Neuronal stem cell (in vitro differentiated cells): Measurements from ENCODE around the gene ARID4B.

Source experiments
- DNase-seq: peaks from one replicate; pipeline ENCODE4 v3.0.0-alpha.2; 2013; ENCODE audit warnings: low spot score
- H2AFZ ChIP-seq: one replicate; pipeline ENCODE4 v1.6.1; 2013; ENCODE audit warnings: mild to moderate bottlenecking, low read length, inconsistent platforms
- H2AK5ac ChIP-seq: 2 replicates; pipeline ENCODE4 v1.6.1; 2013; ENCODE audit warnings: low read depth, mild to moderate bottlenecking, inconsistent platforms, low read length, moderate library complexity, mixed read lengths
- H2BK120ac ChIP-seq: 2 replicates; pipeline ENCODE4 v1.6.1; 2013; ENCODE audit warnings: low read depth, mild to moderate bottlenecking, inconsistent platforms, low read length, moderate library complexity, mixed read lengths
- H2BK12ac ChIP-seq: one replicate; pipeline ENCODE4 v1.6.1; 2013; ENCODE audit warnings: low read length, inconsistent platforms
- H2BK15ac ChIP-seq: 2 replicates; pipeline ENCODE4 v1.6.1; 2013; ENCODE audit warnings: mild to moderate bottlenecking, low read length, inconsistent platforms, mixed read lengths
- H2BK5ac ChIP-seq: one replicate; pipeline ENCODE4 v1.6.1; 2013; ENCODE audit warnings: inconsistent platforms, mild to moderate bottlenecking, low read length, moderate library complexity
- H3K14ac ChIP-seq: one replicate; pipeline ENCODE4 v1.6.1; 2013; ENCODE audit warnings: low read length, inconsistent platforms
- H3K18ac ChIP-seq: 2 replicates; pipeline ENCODE4 v1.6.1; 2013; ENCODE audit warnings: low read length, inconsistent platforms
- H3K23ac ChIP-seq: 2 replicates; pipeline ENCODE4 v1.6.1; 2013; ENCODE audit warnings: low read depth, mild to moderate bottlenecking, mixed read lengths, low read length, inconsistent platforms; ENCODE audit not compliant: poor library complexity
- H3K27ac ChIP-seq: replicated peaks from 3 replicates; pipeline ENCODE4 v1.5.1; 2013; ENCODE audit warnings: low read length, inconsistent platforms
- H3K27me3 ChIP-seq, 3 experiments: 2 replicates each; pipeline ENCODE4 v1.6.1; 2013; ENCODE audit warnings: low read length in 3 of 3, mild to moderate bottlenecking in 2 of 3, inconsistent platforms in 1 of 3, low read depth in 1 of 3, mixed read lengths in 1 of 3, moderate library complexity in 1 of 3; ENCODE audit not compliant: control insufficient read depth in 3 of 3, insufficient read depth in 3 of 3
- H3K36me3 ChIP-seq, 2 donors: replicated peaks in 1 of 2; 2 replicates each; pipeline ENCODE4 v1.6.1; 2013; ENCODE audit warnings: low read length in 2 of 2; ENCODE audit not compliant: control insufficient read depth in 2 of 2, insufficient read depth in 2 of 2
- H3K4ac ChIP-seq: 2 replicates; pipeline ENCODE4 v1.6.1; 2013; ENCODE audit warnings: inconsistent platforms, mild to moderate bottlenecking, low read length, moderate library complexity
- H3K4me1 ChIP-seq, 2 donors: 1 replicate in 1 of 2; 2 replicates in 1 of 2; pipeline ENCODE4 v1.6.1; 2013; ENCODE audit warnings: low read length in 2 of 2, low read depth in 1 of 2; ENCODE audit not compliant: control insufficient read depth in 2 of 2, insufficient read depth in 1 of 2
- H3K4me2 ChIP-seq: one replicate; pipeline ENCODE4 v1.6.1; 2013; ENCODE audit warnings: mild to moderate bottlenecking, low read length, inconsistent platforms; ENCODE audit not compliant: insufficient read depth, poor library complexity, severe bottlenecking
- H3K4me3 ChIP-seq, 2 donors: 2 replicates each; pipeline ENCODE4 v1.5.1; 2013; ENCODE audit warnings: low read length in 2 of 2, mild to moderate bottlenecking in 2 of 2, inconsistent platforms in 1 of 2, moderate library complexity in 1 of 2
- H3K79me1 ChIP-seq: one replicate; pipeline ENCODE4 v1.6.1; 2013; ENCODE audit warnings: low read depth, mild to moderate bottlenecking, inconsistent platforms, low read length, moderate library complexity
- H3K9ac ChIP-seq: one replicate; pipeline ENCODE4 v1.6.1; 2013; ENCODE audit warnings: mild to moderate bottlenecking, low read depth, low read length, inconsistent platforms; ENCODE audit not compliant: poor library complexity
- H3K9me3 ChIP-seq, 2 donors: replicated peaks in 1 of 2; 2 replicates each; pipeline versions ENCODE3 to v1.6.1; 2013; ENCODE audit warnings: low read length in 2 of 2, mild to moderate bottlenecking in 2 of 2, inconsistent platforms in 1 of 2, low read depth in 1 of 2, mixed read lengths in 1 of 2, moderate library complexity in 1 of 2; ENCODE audit not compliant: control insufficient read depth in 2 of 2, insufficient read depth in 1 of 2
- H4K8ac ChIP-seq: one replicate; pipeline ENCODE4 v1.6.1; 2013; ENCODE audit warnings: low read depth, mild to moderate bottlenecking, inconsistent platforms, low read length, moderate library complexity
- H4K91ac ChIP-seq: one replicate; pipeline ENCODE4 v1.6.1; 2013; ENCODE audit warnings: low read length, low read depth, mild to moderate bottlenecking, inconsistent platforms; ENCODE audit not compliant: poor library complexity
- WGBS, 2 donors: extraction: QIAGEN DNeasy Blood & Tissue Kit; methylation state at CpG; one replicate each; pipeline ENCODE4 v1.1.7; 2013; ENCODE audit warnings: missing lambda C conversion rate in 2 of 2, mixed read lengths in 1 of 2; ENCODE audit not compliant: insufficient read length in 2 of 2, insufficient replicate concordance in 1 of 2; ENCODE audit errors: extremely low coverage in 2 of 2; 5-methylcytosine and 5-hydroxymethylcytosine counted together

ARID4B gene

DNA sequence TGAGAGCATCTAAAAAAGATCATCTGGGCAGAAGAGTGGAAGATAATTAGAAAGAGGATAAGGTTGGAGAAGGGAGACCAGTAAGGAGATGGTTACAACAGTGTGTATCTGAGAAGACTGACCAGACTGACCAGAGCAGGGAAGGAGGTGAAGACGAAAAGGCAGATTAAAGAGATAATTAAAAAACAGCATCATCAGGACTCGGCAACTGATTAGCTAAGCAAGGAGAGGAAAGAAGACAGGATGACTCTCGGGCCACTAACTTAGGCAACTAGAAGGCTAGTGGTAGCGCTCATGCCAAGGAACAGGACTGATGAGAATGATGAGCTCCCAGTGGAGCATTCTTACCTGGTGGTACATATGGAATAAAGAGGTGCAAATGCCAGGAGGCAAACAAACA, 170.8 kb downstream of the ARID4B start:
- no peak overlapping the region for H2BK15ac ChIP-seq
- H3K18ac ChIP-seq: no peak overlapping the region
- H3K27me3 ChIP-seq: no peaks in the 10 kb centered on the region
- H3K36me3 ChIP-seq: peaks cover 21 to 77% of the 10 kb centered on the region in 2 donors
- WGBS, 2 donors: no CpG with 5 or more reads among the region's 4 CpGs
- DNase-seq: no peak
- H3K14ac ChIP-seq: no peak overlapping the region
- no peak overlapping the region for H2BK120ac ChIP-seq
- no peak overlapping the region for H4K91ac ChIP-seq
- H3K4ac ChIP-seq: no peak overlapping the region
- H3K79me1 ChIP-seq: peaks cover 3% of the 10 kb centered on the region
- H3K9ac ChIP-seq: no peak overlapping the region
- no peak overlapping the region for H3K27ac ChIP-seq
- no peak overlapping the region for H3K4me3 ChIP-seq
- no peak overlapping the region for H2AK5ac ChIP-seq
- no peaks in the 10 kb centered on the region for H3K9me3 ChIP-seq
- peaks cover 3% of the 10 kb centered on the region in 2 donors for H3K4me1 ChIP-seq
- H3K4me2 ChIP-seq: no peak overlapping the region
- no peak overlapping the region for H2BK12ac ChIP-seq
- H2AFZ ChIP-seq: no peak overlapping the region
- H4K8ac ChIP-seq: no peak overlapping the region
- H2BK5ac ChIP-seq: no peak overlapping the region
- H3K23ac ChIP-seq: no peak overlapping the region

DNA sequence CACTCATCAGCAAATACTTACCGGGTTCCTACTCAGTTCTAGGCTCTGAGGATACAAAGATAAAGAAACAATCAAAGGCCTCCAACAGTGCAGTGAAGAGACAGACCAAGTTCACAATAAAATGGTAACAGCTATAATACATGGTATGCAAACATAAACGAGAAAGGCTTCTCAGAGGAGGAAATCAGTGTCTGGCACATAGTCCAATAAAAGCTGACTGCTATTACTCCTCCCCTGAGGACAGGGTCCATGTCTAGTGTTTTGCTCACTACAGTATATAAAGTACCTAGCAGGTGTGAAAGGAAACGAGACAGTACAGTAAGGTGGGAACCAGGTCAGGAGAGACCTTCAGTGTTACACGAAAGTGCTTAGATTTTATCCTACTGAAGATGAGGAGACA, 171.2 kb downstream of the ARID4B start:
- H3K27me3 ChIP-seq: no peaks in the 10 kb centered on the region
- H2BK5ac ChIP-seq: no peak overlapping the region
- no peak overlapping the region for H3K4ac ChIP-seq
- no peak overlapping the region for H3K4me3 ChIP-seq
- WGBS, 2 donors: no CpG with 5 or more reads among the region's 4 CpGs
- no peak overlapping the region for H2BK12ac ChIP-seq
- H3K36me3 ChIP-seq: peaks cover 21 to 81% of the 10 kb centered on the region in 2 donors
- no peak overlapping the region for H3K4me2 ChIP-seq
- H3K27ac ChIP-seq: no peak overlapping the region
- no peak for DNase-seq
- H3K9ac ChIP-seq: no peak overlapping the region
- H3K9me3 ChIP-seq: no peaks in the 10 kb centered on the region
- peaks cover 2% of the 10 kb centered on the region in 2 donors for H3K4me1 ChIP-seq
- no peak overlapping the region for H3K23ac ChIP-seq
- H3K79me1 ChIP-seq: peaks cover 3% of the 10 kb centered on the region
- no peak overlapping the region for H4K8ac ChIP-seq
- no peak overlapping the region for H2BK15ac ChIP-seq
- no peak overlapping the region for H2BK120ac ChIP-seq
- no peak overlapping the region for H2AFZ ChIP-seq
- H2AK5ac ChIP-seq: no peak overlapping the region
- no peak overlapping the region for H4K91ac ChIP-seq
- no peak overlapping the region for H3K14ac ChIP-seq
- H3K18ac ChIP-seq: no peak overlapping the region

GRCh38 chr1:235156265-235156664, 171.7 kb downstream of the ARID4B start:
- Histone ChIP-seq H3K27me3 (no peaks in the 10 kb centered on the region), H3K9me3 (no peaks in the 10 kb centered on the region), H3K27ac (no peak overlapping the region), H3K18ac (no peak overlapping the region), H3K4me2 (no peak overlapping the region), H2BK5ac (no peak overlapping the region), H3K14ac (no peak overlapping the region), H2BK15ac (no peak overlapping the region), H2BK120ac (no peak overlapping the region), H2BK12ac (no peak overlapping the region), H3K4me3 (no peak overlapping the region), H2AFZ (no peak overlapping the region), H3K9ac (no peak overlapping the region), H3K4me1 (no peaks in the 10 kb centered on the region), H4K8ac (no peak overlapping the region), H4K91ac (no peak overlapping the region), H3K23ac (no peak overlapping the region), H2AK5ac (no peak overlapping the region), H3K36me3 (peaks cover 22 to 86% of the 10 kb centered on the region in 2 donors), H3K4ac (no peak overlapping the region), H3K79me1 (peaks cover 3% of the 10 kb centered on the region)
- DNase-seq: no peak
- WGBS, 2 donors: no CpG with 5 or more reads among the region's 3 CpGs

DNA sequence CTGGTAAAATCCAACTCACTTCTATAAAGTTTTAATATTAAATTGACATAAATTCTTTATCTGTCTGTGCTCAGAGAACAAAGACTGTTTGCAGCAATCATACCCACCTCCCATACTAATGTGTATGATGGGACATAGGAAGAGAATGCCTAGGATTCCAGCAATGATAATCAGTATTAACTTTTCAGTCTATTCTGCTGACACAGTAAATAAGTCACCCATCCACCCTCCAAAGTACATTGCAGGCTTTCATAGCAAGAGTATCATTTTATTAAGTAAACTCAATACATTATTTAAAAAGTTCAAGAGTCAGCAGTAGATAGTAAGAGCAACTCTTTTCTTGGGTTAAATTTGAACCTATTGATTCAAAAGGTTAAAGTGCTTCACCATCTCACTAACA, 175.7 kb downstream of the ARID4B start:
- Histone ChIP-seq H3K4me2 (no peak overlapping the region), H3K9ac (no peak overlapping the region), H3K18ac (no peak overlapping the region), H3K79me1 (no peaks in the 10 kb centered on the region), H2BK120ac (no peak overlapping the region), H3K9me3 (no peaks in the 10 kb centered on the region), H3K14ac (no peak overlapping the region), H2BK12ac (no peak overlapping the region), H4K8ac (no peak overlapping the region), H2BK15ac (no peak overlapping the region), H3K4ac (no peak overlapping the region), H3K36me3 (peaks cover 25 to 94% of the 10 kb centered on the region in 2 donors), H3K23ac (no peak overlapping the region), H3K4me1 (no peaks in the 10 kb centered on the region), H2AFZ (no peak overlapping the region), H3K4me3 (no peak overlapping the region), H4K91ac (no peak overlapping the region), H2BK5ac (no peak overlapping the region), H3K27me3 (no peaks in the 10 kb centered on the region), H2AK5ac (no peak overlapping the region), H3K27ac (no peak overlapping the region)
- no peak for DNase-seq
